ENCODE data around the gene CCDC150. TPM values are rescaled to one million over a fixed set of nuclear protein-coding genes. Genes with fewer than 3 reads are reported as not detected.

CCDC150 gene
- total RNA-seq, 6 donors from 2014 or later, result 1.2 to 4.2 (median 2.3) TPM

- ATAC-seq (ENCODE audit: low FRiP score in 2 of 2), result no peak
- Histone ChIP-seq H3K36me3 (no peaks in the 10 kb centered on the region), H3K4me1 (no peaks in the 10 kb centered on the region), H3K27me3 (no peaks in the 10 kb centered on the region), H3K27ac (no peak overlapping the region), H3K9me3 (no peaks in the 10 kb centered on the region), H3K4me3 (no peak overlapping the region)
- DNase-seq, result no peak
- TF ChIP-seq POLR2AphosphoS5 (IDR thresholded peaks at IDR 0.05) (no peak), EP300 (IDR thresholded peaks at IDR 0.05) (no peak), POLR2A (IDR thresholded peaks at IDR 0.05) (no peak)
- TF ChIP-seq, protein P1, sequence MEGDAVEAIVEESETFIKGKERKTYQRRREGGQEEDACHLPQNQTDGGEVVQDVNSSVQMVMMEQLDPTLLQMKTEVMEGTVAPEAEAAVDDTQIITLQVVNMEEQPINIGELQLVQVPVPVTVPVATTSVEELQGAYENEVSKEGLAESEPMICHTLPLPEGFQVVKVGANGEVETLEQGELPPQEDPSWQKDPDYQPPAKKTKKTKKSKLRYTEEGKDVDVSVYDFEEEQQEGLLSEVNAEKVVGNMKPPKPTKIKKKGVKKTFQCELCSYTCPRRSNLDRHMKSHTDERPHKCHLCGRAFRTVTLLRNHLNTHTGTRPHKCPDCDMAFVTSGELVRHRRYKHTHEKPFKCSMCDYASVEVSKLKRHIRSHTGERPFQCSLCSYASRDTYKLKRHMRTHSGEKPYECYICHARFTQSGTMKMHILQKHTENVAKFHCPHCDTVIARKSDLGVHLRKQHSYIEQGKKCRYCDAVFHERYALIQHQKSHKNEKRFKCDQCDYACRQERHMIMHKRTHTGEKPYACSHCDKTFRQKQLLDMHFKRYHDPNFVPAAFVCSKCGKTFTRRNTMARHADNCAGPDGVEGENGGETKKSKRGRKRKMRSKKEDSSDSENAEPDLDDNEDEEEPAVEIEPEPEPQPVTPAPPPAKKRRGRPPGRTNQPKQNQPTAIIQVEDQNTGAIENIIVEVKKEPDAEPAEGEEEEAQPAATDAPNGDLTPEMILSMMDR (IDR thresholded peaks at IDR 0.05), result no peak
- WGBS, 2 donors, result 78 to 83% methylated on average over 3 of the region's 3 CpGs
Observed at GRCh38 chr2:196610796-196611195, 28.7 kb upstream of the CCDC150 start.

DNA sequence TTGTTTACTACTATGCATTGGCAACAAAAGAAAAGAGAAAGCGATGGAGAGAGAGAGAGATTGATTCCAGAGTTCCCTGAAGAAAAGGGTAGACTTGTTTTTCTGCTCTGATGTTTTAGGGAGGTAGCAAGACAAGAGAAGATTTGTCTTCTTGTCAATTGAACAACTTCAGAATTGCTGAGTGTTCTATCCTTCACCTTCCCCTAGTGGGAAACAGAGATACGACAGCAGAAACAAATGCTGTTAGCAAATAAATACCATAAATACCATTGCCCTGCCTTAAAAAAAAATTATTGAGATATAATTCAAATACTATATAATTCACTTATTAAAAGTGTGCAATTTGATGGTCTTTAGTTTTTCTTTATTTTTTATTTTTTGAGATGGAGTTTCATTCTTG is 26.2 kb upstream of the CCDC150 start:
- H3K36me3 ChIP-seq, result no peaks in the 10 kb centered on the region
- no peaks in the 10 kb centered on the region for H3K27me3 ChIP-seq
- no peak overlapping the region for H3K4me3 ChIP-seq
- DNase-seq (no peak), ATAC-seq (ENCODE audit: low FRiP score in 2 of 2) (no peak)
- no peaks in the 10 kb centered on the region for H3K9me3 ChIP-seq
- TF ChIP-seq, protein P1 (IDR thresholded peaks at IDR 0.05), result no peak
- TF ChIP-seq POLR2A (IDR thresholded peaks at IDR 0.05), result no peak
- TF ChIP-seq EP300 (IDR thresholded peaks at IDR 0.05), result no peak
- TF ChIP-seq POLR2AphosphoS5 (IDR thresholded peaks at IDR 0.05), result no peak
- no peak overlapping the region for H3K27ac ChIP-seq
- H3K4me1 ChIP-seq, result no peaks in the 10 kb centered on the region
- 96 to 97% methylated on average over 2 of the region's 2 CpGs for whole genome bisulfite sequencing, 2 donors

GRCh38 chr2:196617430-196617829 is 22.1 kb upstream of the CCDC150 start:
- Histone ChIP-seq H3K9me3 (no peaks in the 10 kb centered on the region), H3K4me3 (no peak overlapping the region), H3K27me3 (no peaks in the 10 kb centered on the region), H3K4me1 (no peaks in the 10 kb centered on the region), H3K27ac (no peak overlapping the region), H3K36me3 (no peaks in the 10 kb centered on the region)
- TF ChIP-seq, protein P1 (IDR thresholded peaks at IDR 0.05), result no peak
- TF ChIP-seq EP300 (IDR thresholded peaks at IDR 0.05) (no peak), POLR2AphosphoS5 (IDR thresholded peaks at IDR 0.05) (no peak), POLR2A (IDR thresholded peaks at IDR 0.05) (no peak)
- DNase-seq, result no peak
- 64 to 70% methylated on average over 3 of the region's 3 CpGs for WGBS, 2 donors
- no peak for ATAC-seq (ENCODE audit: low FRiP score in 2 of 2)

- DNase-seq (no peak), ATAC-seq (ENCODE audit: low FRiP score in 2 of 2) (no peak)
- Histone ChIP-seq H3K27me3 (no peaks in the 10 kb centered on the region), H3K4me1 (no peaks in the 10 kb centered on the region), H3K4me3 (no peak overlapping the region), H3K9me3 (no peaks in the 10 kb centered on the region), H3K36me3 (no peaks in the 10 kb centered on the region), H3K27ac (no peak overlapping the region)
- TF ChIP-seq POLR2A (IDR thresholded peaks at IDR 0.05) (no peak), EP300 (IDR thresholded peaks at IDR 0.05) (no peak), POLR2AphosphoS5 (IDR thresholded peaks at IDR 0.05) (no peak)
- TF ChIP-seq, protein P1 (IDR thresholded peaks at IDR 0.05), result no peak
- 92 to 94% methylated on average over 2 to 4 of the region's 4 CpGs for WGBS, 2 donors
Observed at GRCh38 chr2:196618661-196619060, 20.9 kb upstream of the CCDC150 start.

GRCh38 chr2:196630531-196630930 is 9.0 kb upstream of the CCDC150 start:
- Histone ChIP-seq H3K9me3 (peaks cover 0 to 4% (median 3%) of the 10 kb centered on the region in 4 donors), H3K4me3 (no peak overlapping the region), H3K27me3 (no peaks in the 10 kb centered on the region), H3K36me3 (no peaks in the 10 kb centered on the region), H3K4me1 (no peaks in the 10 kb centered on the region), H3K27ac (no peak overlapping the region)
- TF ChIP-seq POLR2A (IDR thresholded peaks at IDR 0.05) (no peak), EP300 (IDR thresholded peaks at IDR 0.05) (no peak), POLR2AphosphoS5 (IDR thresholded peaks at IDR 0.05) (no peak)
- TF ChIP-seq, protein P1 (IDR thresholded peaks at IDR 0.05), result no peak
- ATAC-seq (ENCODE audit: low FRiP score in 2 of 2) (no peak), DNase-seq (no peak)
- WGBS, 2 donors, result 99 to 100% methylated on average over 2 of the region's 2 CpGs

Data from upper lobe of left lung (tissue), 6 donors.